ENCODE results near the gene ZNF366.

- no peak for TF ChIP-seq CTCF (conservative IDR thresholded peaks at IDR 0.05; ENCODE audit: low read length)
- TF ChIP-seq EZH2phosphoT487 (IDR thresholded peaks at IDR 0.05; ENCODE audit: borderline replicate concordance, low read depth, low read length): no peak
Observed at GRCh38 chr5:72506158-72506549, 1.1 kb downstream of the ZNF366 start.
